GM12878 (cell line): ENCODE data around the gene F10.

Experiments used
- BACH1 ChIP-seq: fragments of 450-650 bp; IDR thresholded peaks from 2 replicates; pipeline ENCODE4 v1.6.1; 2017; ENCODE audit warnings: mild to moderate bottlenecking, borderline replicate concordance
- FOXM1 ChIP-seq: IDR thresholded peaks from 2 replicates; pipeline ENCODE4 v1.6.1; 2012; ENCODE audit warnings: low read depth, mild to moderate bottlenecking, inconsistent platforms, low read length, moderate library complexity
- GABPA ChIP-seq: IDR thresholded peaks from 2 replicates; pipeline ENCODE4 v1.6.1; 2014; ENCODE audit warnings: antibody characterized with exemption, low read depth, mild to moderate bottlenecking, inconsistent platforms
- HCFC1 ChIP-seq: fragments of 150-350 bp; IDR thresholded peaks from 2 replicates; pipeline ENCODE4 v1.6.1; 2014; ENCODE audit warnings: low read length
- HDAC2 ChIP-seq: fragments of 200-600 bp; sonication (generic); IDR thresholded peaks from 2 replicates; pipeline ENCODE4 v1.6.1; 2017
- MXI1 ChIP-seq: fragments of 150-350 bp; IDR thresholded peaks from 2 replicates; pipeline ENCODE4 v1.6.1; 2011; ENCODE audit warnings: low read depth, mild to moderate bottlenecking, inconsistent platforms, low read length, improper control_type of control experiment
- POLR2A ChIP-seq: IDR thresholded peaks from 2 replicates; pipeline ENCODE4 v1.6.1; 2011; ENCODE audit warnings: low read depth, mild to moderate bottlenecking, low read length
- POLR2AphosphoS5 ChIP-seq: IDR thresholded peaks from 2 replicates; pipeline ENCODE4 v1.6.1; 2011; ENCODE audit warnings: mild to moderate bottlenecking, low read length, inconsistent platforms
- RAD21 ChIP-seq: IDR thresholded peaks from 2 replicates; pipeline ENCODE4 v1.6.1; 2011; ENCODE audit warnings: mild to moderate bottlenecking, low read depth, low read length, moderate library complexity; ENCODE audit not compliant: insufficient read depth
- RCOR1 ChIP-seq: conservative IDR thresholded peaks from 2 replicates; pipeline ENCODE4 v1.6.1; 2012; ENCODE audit warnings: low read depth, low read length, improper control_type of control experiment
- SPI1 ChIP-seq: IDR thresholded peaks from 2 replicates; pipeline ENCODE4 v1.6.1; 2011; ENCODE audit warnings: low read depth, mild to moderate bottlenecking, low read length, moderate library complexity, borderline replicate concordance; ENCODE audit not compliant: insufficient read depth
- ZNF217 ChIP-seq: fragments of 450-650 bp; IDR thresholded peaks from 2 replicates; pipeline ENCODE4 v1.6.1; 2017; ENCODE audit warnings: antibody characterized with exemption, mild to moderate bottlenecking
- TF ChIP-seq, protein P1 (sequence below), 3 experiments: IDR thresholded peaks in 2 of 3; conservative IDR thresholded peaks in 1 of 3; 2 replicates each; pipeline ENCODE4 v1.5.1; 2011; ENCODE audit warnings: low read depth in 3 of 3, low read length in 3 of 3, mild to moderate bottlenecking in 3 of 3, control low read depth in 2 of 3, moderate library complexity in 2 of 3, inconsistent platforms in 1 of 3, mixed read lengths in 1 of 3; ENCODE audit not compliant: control insufficient read depth in 2 of 3, insufficient read depth in 1 of 3; ENCODE audit errors: extremely low read depth in 1 of 3
- TF ChIP-seq, protein P2 (sequence below): IDR thresholded peaks from 2 replicates; pipeline ENCODE4 v1.6.1; 2011; ENCODE audit warnings: borderline replicate concordance, low read depth, mild to moderate bottlenecking, moderate library complexity, mixed read lengths, low read length; ENCODE audit not compliant: insufficient read depth; ENCODE audit errors: extremely low read length

DNA sequence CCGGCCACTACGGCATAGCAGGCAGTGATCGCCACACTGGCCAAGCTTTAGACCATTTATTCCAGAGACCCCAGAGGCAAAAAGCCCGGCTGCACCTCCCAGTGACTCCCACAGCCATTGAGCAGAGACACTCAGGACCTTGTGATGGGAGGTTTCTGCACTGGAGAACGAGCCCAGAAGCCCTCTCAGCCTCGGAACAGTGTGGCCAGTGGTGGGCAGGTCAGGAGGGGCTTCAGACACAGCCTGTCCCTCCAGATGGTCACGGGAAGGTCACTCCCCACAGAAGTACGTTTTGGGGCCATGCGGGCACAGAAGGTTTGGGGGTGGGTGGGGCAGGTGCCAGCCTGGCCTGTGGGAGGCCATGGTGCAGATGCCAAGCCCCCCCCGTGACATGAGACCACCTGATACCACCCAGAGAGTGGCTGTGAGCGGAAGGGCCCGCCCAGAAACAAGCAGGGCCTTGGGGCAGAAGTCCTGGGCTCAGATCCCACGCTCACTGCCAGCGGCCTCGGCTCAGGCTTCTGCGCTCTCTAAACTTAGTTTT, 599 bp upstream of the F10 start:
- TF ChIP-seq, protein P1, sequence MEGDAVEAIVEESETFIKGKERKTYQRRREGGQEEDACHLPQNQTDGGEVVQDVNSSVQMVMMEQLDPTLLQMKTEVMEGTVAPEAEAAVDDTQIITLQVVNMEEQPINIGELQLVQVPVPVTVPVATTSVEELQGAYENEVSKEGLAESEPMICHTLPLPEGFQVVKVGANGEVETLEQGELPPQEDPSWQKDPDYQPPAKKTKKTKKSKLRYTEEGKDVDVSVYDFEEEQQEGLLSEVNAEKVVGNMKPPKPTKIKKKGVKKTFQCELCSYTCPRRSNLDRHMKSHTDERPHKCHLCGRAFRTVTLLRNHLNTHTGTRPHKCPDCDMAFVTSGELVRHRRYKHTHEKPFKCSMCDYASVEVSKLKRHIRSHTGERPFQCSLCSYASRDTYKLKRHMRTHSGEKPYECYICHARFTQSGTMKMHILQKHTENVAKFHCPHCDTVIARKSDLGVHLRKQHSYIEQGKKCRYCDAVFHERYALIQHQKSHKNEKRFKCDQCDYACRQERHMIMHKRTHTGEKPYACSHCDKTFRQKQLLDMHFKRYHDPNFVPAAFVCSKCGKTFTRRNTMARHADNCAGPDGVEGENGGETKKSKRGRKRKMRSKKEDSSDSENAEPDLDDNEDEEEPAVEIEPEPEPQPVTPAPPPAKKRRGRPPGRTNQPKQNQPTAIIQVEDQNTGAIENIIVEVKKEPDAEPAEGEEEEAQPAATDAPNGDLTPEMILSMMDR (IDR thresholded peaks at IDR 0.05 in 2 of 3, conservative IDR thresholded peaks at IDR 0.05 in 1 of 3; ENCODE audit: control insufficient read depth in 2 of 3, extremely low read depth in 1 of 3, insufficient read depth in 1 of 3, low read depth in 3 of 3, low read length in 3 of 3) = no peak
- TF ChIP-seq MXI1 (no peak), FOXM1 (no peak), POLR2A (no peak), POLR2AphosphoS5 (no peak), SPI1 (no peak), RAD21 (no peak), RCOR1 (no peak), GABPA (no peak), ZNF217 (no peak), HCFC1 (no peak), HDAC2 (no peak), BACH1 (no peak)
- TF ChIP-seq, protein P2, sequence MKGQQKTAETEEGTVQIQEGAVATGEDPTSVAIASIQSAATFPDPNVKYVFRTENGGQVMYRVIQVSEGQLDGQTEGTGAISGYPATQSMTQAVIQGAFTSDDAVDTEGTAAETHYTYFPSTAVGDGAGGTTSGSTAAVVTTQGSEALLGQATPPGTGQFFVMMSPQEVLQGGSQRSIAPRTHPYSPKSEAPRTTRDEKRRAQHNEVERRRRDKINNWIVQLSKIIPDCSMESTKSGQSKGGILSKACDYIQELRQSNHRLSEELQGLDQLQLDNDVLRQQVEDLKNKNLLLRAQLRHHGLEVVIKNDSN = no peak
